COLO668 (cell line): Measurements from ENCODE around the gene AGPAT3.

Experiments used
- DNase-seq: peaks from one replicate; lab custom pipeline; 2025; ENCODE audit not compliant: unreplicated experiment; lab: John Stamatoyannopoulos, UW

Gene AGPAT3

GRCh38 chr21:43905726-43906455 is 40.9 kb downstream of the AGPAT3 start:
- DNase-seq: no peak

- no peak for DNase-seq
These were observed 41.8 kb downstream of the AGPAT3 start for GRCh38 chr21:43906585-43907370.

GRCh38 chr21:43907751-43908150 is 42.7 kb downstream of the AGPAT3 start:
- DNase-seq: no peak

- no peak for DNase-seq
These were observed 43.1 kb downstream of the AGPAT3 start for GRCh38 chr21:43908167-43908566.

GRCh38 chr21:43909741-43910400 is 44.8 kb downstream of the AGPAT3 start:
- no peak for DNase-seq

- DNase-seq: no peak
These were observed 45.4 kb downstream of the AGPAT3 start for GRCh38 chr21:43910460-43910859.

- no peak for DNase-seq
These were observed 46.3 kb downstream of the AGPAT3 start for GRCh38 chr21:43911015-43911934.

GRCh38 chr21:43911935-43912487 is 47.0 kb downstream of the AGPAT3 start:
- no peak for DNase-seq

- no peak for DNase-seq
These were observed 47.5 kb downstream of the AGPAT3 start for GRCh38 chr21:43912500-43912899.

- no peak for DNase-seq
These were observed 47.9 kb downstream of the AGPAT3 start for GRCh38 chr21:43912910-43913309.

- DNase-seq: no peak
These were observed 48.9 kb downstream of the AGPAT3 start for GRCh38 chr21:43913928-43914327.

- no peak for DNase-seq
These were observed 51.1 kb downstream of the AGPAT3 start for GRCh38 chr21:43916076-43916475.

GRCh38 chr21:43916691-43917514 is 51.9 kb downstream of the AGPAT3 start:
- DNase-seq: no peak

GRCh38 chr21:43917515-43918384 is 52.7 kb downstream of the AGPAT3 start:
- peak; percentile 32 for DNase-seq

GRCh38 chr21:43918385-43918947 is 53.4 kb downstream of the AGPAT3 start:
- DNase-seq: no peak

- DNase-seq: no peak
These were observed 54.3 kb downstream of the AGPAT3 start for GRCh38 chr21:43919283-43919682.

- DNase-seq: no peak
These were observed 55.1 kb downstream of the AGPAT3 start for GRCh38 chr21:43919871-43920801.
